SHP77 (cell line): ENCODE measurements around the gene SORD.
"Not testable (repeated sequence)": the region's sequence is repeated elsewhere in the genome, so short reads cannot be mapped to it uniquely, and the experiment has no call there.

Experiments used
- DNase-seq, 2 experiments: peaks; one replicate each; lab custom pipeline; 2025; lab: John Stamatoyannopoulos, UW

Gene SORD

DNA sequence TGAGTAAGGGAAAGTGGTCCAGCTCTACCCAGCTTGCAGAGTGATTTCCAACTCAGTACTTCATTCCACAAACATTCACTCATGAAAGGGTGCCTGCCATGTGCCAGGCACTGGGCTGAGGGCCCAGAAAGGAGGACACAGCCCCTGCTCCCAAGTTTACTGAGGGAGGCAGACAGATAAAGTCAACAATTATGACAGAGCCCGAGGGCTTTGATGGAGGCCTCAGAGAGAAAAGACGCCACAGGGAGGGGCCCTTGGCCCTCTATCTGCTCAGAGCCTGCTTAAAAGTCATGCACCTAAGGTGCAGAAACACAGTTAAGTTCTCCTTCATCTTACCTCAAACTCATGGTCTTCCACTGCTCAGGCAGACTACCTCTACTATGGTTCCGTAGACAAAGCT is 1.7 kb downstream of the SORD start:
- not testable (repeated sequence) for DNase-seq

DNA sequence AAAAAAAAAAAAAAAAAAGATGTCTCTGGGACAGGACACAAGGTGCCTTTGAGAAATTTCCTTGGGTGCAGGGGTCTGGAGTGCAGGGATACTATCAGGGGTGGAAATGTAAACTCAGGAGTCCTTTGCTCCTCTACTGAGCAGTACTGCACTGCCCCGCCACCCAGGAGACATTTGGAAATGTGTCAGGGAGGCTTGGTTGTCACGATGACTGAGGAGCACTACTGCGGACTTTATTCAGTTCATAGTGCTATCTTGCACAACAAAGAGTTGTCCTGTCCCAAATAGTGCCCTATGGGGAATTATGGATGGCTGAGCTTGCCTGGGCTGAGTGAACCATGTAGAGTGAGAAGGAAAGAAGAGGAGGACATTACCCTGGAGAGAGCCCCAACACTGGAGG is 2.6 kb downstream of the SORD start:
- not testable (repeated sequence) for DNase-seq

DNA sequence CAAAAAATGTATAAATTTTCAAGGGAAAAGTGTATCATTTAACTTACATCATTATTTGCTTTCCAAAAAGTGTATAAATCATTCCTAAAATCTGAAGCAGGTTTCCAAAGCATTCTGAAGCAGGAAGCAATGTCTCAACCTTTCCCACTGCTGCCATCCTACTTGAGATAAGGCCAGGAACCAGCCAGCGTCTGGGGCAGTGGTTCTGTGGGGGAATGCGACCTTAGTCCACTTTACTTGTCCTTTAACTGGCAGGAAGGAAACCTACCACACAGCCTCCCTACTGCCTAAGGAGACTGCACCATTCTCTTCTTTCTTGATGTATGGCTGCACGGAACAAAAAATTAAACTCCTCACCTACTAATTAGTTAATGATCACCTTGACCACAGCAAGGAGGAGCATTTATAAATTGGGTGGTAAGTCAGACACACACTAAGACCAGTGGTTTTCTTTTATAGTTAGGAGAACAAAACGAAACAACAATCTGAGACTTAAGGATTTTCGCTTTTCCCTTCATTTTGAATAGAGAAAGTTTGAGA is 3.7 kb downstream of the SORD start:
- DNase-seq, result no peak

DNA sequence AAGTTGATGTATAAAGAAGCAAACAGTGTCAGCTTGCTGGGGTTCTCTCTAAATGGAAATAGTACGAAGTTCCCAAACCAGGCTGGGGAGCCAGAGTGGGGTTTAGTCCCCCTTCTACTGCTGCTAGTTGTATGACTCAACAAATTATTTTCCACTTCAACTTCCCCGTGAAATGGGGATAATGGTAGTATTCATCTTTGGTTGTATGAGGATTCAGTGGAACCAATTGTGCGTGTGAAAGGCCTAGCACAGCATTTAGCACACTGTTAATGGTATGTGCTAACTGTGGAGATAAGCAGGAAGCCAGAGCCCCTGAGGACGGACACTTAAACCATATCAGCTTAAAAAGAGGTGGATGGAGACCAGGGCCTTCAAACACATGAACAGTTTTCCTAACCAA is 4.2 kb downstream of the SORD start:
- DNase-seq, result no peak

DNA sequence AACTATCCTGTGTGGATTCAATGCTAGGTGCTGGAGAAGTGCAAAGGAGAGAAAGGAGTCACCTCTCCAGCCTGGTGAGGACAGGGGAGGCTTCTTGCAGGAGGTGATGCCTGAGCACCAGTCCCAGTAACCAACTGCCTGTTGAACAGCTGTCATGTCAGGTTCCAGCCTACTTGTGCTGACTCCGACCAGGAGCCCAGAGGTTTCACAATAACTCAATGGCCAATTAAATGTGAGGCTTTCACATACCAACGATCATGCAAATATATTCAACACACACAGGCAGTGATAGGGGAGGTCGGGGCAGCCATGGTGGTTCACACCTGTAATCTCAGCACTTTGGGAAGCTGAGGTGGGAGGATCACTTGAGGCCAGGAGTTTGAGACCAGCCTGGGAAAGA is 7.7 kb downstream of the SORD start:
- no peak for DNase-seq

DNA sequence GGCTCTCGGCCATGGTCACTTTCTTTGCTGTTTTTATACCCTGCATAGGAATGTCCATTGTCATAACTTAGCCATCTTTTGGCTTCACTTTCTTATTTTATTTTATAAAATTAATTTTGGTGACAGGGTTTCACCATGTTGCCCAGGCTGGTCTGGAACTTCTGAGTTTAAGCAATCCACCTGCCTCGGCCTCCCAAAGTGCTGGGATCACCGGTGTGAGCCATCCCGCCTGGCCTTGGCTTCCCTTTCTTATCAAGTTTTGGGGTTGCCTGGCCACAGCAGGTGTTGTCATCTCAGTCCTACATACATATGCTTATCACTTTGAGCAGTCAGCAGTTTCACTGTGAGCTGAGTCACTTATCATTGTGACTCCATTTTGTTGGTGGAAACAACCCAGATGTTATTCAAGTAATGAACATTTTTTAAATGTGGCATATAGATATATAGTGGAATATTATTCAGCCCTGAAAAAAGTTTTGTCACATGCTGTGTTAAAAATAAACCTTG is 8.6 kb downstream of the SORD start:
- DNase-seq, result not testable (repeated sequence)

DNA sequence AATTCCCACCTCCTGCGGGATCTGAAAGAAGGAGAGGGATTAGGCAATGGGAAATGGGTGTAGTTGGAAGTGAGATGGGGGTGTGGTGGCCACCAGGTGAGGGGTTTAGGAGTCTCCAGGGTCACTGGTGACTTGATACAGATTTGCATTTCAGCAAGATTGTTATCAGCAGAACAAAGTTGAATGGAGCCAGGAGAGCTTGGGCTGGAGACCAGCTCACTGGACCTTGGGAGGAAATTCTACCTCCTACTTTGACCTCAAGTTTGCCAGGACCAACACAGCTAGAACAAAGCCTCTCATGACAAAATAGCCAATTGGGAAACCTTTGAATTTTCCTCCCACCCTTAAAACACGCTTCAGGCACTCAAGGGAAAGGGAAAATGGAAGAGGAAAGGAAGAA is 9.5 kb downstream of the SORD start:
- not testable (repeated sequence) for DNase-seq

DNA sequence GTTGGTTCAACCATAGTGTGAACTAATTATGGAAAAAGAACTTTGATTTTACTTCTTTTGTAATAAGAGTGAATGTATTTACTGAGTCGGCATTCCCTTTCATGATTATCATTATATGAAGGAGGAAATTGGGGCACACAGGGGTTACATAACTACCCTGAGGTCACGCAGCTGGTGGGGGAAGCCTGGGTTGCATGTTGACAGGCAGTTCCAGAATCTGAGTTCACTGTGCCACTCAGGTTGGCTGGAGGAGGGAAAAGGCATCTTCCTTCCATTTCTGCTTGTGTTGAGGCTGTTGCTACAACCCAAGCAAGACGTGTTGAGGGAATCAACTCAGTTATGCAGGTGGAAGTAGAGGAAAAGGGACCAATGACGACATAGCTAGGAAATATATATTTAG is 11.1 kb downstream of the SORD start:
- DNase-seq, result not testable (repeated sequence)

DNA sequence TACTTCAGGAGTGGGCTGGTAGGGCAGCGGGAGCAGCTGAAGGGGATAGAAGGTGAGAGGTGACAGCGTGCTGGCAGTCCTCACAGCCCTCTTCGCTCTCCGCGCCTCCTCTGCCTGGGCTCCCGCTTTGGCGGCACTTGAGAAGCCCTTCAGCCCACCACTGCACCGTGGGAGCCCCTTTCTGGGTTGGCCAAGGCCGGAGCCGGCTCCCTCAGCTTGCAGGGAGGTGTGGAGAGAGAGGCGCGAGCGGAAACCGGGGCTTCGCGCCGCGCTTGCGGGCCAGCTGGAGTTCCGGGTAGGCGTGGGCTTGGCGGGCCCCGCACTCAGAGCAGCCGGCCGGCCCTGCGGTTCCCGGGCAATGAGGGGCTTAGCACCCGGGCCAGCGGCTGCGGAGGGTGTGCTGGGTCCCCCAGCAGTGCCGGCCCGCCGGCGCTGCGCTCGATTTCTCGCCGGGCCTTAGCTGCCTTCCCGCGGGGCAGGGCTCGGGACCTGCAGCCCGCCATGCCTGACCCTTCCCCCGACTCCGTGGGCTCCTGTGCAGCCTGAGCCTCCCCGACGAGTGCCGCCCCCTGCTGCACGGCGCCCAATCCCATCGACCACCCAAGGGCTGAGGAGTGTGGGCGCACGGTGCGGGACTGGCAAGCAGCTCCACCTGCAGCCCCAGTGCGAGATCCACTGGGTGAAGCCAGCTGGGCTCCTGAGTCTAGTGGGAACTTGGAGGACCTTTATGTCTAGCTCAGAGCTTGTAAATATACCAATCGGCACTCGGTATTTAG is 11.8 kb downstream of the SORD start:
- not testable (repeated sequence) for DNase-seq

DNA sequence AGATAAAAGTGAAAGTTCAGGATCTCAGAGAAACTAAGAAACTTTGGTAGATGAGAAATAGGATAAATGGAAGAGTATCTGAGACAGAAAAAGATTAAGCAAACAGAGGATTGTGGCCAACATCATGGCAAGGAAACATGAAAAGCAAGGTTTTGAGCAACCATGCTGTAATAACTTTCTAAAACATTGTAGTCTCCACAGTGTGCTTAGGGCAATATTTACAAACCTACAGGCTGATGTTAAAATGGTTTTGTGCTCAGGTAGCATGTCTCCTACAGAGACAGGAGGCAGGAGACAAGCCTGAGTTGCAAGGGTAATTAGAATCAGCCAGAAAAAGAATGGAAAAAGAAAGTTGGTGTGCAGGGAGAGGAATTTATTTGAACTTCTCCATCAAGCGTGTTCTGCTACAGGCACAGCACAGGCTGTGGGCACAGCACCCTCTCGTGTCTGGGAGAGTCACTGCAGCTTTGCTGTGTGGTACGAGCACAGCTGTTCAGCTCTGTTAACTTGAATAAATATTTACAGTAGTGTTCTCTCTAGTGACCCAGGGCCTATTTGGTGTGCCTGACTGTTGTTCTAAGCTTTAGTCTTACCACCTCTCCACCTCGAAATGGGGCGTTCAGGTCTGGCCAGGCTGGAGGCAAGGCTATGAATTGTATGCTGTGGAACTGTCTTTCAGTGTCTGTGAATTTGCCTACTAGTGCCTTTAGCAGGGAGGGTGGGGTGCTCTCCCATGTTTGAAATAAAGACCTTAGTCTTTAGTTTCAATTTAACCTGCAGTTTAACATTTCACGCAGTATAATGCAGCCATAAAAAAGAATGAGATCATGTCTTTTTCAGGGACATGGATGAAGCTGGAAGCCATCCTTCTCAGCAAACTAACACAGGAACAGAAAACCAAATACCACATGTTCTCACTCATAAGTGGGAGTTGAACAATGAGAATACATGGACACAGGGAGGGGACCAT is 14.1 kb downstream of the SORD start:
- DNase-seq, result peak; percentile 83 to 84

DNA sequence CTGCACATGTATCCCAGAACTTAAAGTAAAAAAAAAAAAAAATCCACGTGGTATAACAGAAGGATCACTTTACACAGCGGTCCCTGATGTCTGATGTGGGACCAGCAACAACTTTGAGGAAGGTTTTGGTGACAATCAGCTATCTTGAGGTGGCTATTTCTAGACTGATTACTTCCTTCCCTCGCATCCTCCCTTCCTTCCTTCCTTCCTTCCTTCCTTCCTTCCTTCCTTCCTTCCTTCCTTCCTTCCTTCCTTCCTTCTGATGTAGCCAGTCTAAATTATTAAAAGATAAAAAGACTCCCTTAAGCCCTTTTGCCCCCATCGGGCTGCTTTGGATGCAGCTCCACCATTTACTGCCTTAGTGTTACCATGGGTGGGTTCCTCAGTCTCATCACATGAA is 14.9 kb downstream of the SORD start:
- no peak for DNase-seq

DNA sequence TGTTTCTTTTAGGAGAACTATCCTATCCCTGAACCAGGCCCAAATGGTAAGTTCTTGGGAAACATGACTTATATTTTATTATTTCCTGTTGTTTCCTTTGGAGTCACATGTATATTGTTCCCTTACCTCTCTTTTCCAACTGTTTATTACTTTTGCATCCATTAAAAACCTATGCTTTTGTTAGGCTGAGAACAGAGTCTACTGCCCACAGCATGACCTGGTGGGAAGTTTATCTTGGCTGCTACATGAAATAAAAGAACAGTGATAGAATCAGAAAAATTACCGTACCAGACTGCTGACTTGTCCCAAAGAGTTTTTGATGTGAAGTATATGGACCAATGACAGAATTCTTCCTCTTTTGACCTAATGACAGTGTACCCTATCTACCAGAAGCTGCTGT is 17.4 kb downstream of the SORD start:
- DNase-seq, result not testable (repeated sequence)

DNA sequence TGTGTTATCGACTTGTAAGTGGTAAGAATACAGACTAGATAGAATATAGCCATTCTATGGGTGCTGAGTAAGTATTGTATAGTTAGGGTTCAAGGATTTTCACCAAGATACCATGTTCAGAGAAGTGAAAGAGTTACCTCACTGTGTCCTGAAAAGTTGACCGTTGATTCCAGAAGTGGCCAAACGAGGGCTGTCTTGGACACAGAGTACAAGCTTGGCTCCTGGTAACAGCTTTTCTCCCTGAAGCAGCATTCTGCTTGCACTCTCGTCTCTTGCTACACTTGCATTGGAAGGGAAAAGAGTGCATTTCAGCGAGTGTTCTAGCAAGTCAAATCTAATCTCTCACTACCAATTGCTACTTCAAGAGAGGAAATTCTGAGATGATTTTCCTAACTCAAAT is 18.5 kb downstream of the SORD start:
- not testable (repeated sequence) for DNase-seq

DNA sequence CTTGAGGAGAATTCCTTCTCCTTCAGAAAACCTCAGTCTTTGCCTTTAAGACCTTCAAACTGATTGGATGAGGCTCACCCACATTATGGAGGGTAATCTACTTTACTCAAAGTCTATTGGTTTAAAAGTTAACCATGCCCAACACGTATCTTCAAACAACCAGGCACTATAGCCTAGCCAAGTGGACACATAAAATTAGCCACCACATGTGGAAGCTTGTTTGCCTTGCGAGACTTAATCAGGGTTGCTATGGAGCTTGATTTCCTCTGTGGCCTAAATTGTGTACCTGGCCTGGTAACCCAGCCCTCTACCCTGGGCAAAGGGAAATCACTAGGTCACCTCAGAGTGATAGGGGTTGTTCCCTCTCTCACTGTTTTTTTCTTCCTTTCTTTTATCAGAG is 19.9 kb downstream of the SORD start:
- DNase-seq, result not testable (repeated sequence)

DNA sequence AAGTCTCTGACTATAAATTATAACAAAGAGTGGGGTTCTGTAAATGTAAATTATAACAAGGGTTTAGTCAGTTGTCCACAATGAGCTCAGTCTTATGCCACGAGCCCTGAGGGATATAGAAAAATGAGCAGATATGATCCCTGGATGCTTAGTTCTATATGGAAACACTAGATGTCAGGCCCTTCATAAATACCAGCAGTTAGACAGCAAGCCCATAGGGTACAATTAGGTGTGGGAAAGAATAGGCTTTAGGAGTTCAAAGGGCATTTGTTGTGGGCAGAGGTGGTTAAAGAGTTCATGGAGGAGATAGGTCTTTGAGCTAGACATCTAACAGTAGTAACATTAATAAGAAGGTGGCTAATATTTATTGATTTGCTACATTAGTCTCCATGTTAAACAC is 21.3 kb downstream of the SORD start:
- not testable (repeated sequence) for DNase-seq

DNA sequence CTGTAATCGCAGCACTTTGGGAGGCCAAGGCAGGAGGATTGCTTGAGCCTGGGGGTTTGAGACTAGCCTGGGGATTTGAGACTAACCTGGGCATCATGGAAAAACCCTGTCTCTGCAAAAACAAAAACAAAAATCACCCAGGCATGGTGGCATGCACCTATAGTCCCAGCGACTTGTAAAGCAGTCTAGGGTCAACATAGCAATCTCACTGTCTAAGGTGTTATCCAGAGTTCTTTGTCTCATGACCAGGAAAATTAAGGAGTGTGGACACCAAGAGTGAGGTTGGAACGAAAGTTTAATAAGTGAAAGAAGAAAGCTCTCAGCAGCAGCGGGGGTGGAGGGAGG is 25.4 kb downstream of the SORD start:
- not testable (repeated sequence) for DNase-seq

DNA sequence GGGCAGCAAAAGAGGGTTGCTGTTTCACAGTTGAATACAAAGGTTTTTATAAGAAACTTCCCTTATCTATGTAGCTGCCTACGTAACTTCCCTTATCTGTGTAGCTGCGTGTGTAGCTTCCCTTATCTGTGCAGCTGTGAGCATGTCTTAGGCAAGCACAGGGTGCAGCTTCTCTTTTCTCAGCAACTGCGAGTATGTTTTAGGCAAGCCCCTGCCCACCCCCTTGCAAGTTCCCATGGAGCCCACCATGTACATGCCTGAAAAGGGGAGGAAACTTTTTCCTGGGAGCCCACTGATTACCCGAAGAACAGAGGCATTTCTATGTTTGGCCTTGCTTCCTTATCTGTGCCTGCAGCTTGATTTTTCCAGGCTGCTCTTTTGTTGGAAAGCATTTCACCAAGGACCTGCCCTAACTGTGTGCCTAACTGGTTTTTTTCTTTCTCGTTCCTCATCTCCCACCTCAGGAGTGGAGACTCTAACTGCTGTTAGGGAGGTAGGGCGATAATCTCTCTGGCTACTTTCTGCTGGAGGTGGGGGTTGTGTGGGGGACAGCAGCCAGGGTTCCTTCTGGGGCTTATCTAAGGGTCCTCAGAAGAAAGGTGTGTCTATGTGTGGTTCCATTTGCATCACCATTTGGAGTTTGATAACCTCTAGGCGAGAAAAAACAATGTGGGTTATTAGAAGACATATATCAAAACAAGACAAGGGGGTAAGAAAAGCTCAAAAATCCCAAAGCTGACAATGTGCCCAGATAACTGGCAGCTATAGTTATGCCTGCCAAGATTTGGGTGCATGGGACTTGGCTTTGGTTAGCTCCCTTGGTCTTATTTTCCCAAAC is 26.0 kb downstream of the SORD start:
- DNase-seq, result no peak

DNA sequence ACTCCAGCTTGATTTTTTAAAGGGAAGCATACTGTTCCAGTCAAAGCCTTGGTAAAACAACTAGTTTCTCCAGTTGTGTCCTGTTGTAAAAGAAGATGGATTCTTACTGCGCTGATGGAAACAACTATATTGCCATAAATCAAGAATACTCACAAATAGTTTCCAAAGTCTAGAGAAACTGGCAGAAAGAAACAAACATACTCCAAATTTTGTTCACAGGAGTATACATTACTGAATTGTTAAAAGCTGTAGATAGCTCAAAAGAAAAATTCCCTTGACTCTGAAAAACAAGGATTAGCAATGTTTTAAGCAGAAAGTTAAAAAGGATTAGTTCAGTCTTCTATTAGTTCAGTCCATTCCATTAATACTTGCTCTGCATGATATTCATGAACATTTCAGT is 27.6 kb downstream of the SORD start:
- no peak for DNase-seq

DNA sequence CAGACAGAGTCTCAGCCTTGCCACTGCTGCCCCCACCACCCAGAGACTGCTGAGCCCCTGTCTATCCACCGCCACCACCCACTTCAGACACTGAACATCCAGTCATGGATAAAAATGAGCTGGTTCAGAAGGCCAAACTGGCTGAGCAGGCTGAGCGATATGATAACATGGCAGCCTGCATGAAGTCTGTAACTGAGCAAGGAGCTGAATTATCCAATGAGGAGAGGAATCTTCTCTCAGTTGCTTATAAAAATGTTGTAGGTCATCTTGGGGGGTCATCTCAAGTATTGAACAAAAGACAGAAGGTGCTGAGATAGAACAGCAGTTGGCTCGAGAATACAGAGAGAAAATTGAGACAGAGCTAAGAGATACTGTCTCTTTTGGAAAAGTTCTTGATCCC is 29.7 kb downstream of the SORD start:
- not testable (repeated sequence) for DNase-seq

DNA sequence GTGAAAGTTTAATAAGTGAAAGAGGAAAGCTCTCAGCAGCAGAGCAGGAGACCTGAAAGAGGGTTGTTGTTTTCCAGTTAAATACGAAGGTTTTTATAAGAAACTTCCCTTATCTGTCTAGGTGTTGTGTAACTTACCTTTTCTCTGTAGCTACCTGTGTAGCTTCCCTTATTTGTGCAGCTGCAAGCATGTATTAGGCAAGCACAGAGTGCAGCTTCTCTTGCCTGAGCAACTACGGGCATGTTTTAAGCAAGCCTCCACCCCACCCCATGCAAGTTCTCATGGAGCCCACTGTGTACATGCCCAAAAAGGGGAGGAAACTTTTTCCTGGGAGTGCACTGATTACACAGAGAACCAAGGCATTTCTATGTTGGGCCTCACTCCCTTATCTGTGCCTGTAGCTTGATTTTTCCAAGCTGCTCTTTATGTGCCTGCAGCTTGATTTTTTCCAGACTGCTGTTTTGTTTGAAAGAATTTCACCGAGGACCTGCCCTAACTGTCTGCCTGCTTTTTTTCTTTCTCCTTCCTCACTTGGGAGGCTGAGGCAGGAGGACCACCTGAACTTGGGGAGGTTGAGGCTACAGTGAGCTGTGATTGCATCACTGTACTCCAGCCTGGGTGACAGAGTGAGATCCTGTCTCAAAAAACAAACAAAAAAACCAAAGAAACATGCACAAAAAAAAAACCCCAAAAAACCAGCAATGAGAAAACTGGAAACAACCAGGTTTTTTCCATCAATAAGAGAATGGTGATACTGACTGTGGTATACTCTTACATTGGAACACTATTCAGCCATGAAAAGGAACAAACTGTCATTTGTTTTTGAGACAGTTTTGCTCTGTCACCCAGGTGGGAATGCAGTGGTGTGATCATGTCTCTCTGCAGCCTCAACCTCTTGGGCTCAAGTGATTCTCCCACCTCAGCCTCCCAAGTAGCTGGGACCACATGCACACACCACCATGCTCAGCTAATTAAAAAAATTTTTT is 36.0 kb downstream of the SORD start:
- not testable (repeated sequence) for DNase-seq
